PFSK-1 (cell line): ENCODE measurements around the gene DYDC1.

Experiments used
- POLR2AphosphoS5 ChIP-seq: IDR thresholded peaks from 2 replicates; pipeline ENCODE4 v1.6.1; 2012; ENCODE audit warnings: low read depth, mild to moderate bottlenecking, control low read depth, low read length, moderate library complexity
- TAF1 ChIP-seq: IDR thresholded peaks from 2 replicates; pipeline ENCODE4 v1.6.1; 2012; ENCODE audit warnings: low read length, control low read depth, borderline replicate concordance; ENCODE audit not compliant: insufficient read depth

- TF ChIP-seq POLR2AphosphoS5 (no peak), TAF1 (no peak)
Observed at GRCh38 chr10:80322158-80322557, 34.4 kb downstream of the DYDC1 start.
